Hepatocyte (in vitro differentiated cells): ENCODE results near the gene PRKACA.

ENCODE experiments used
- EZH2 ChIP-seq: fragments of 200-600 bp; sonication (generic); IDR thresholded peaks from 2 replicates; pipeline ENCODE4 v1.6.1; 2016; ENCODE audit warnings: antibody characterized with exemption, mild to moderate bottlenecking, borderline replicate concordance
- EZH2phosphoT487 ChIP-seq: fragments of 200-600 bp; sonication (generic); IDR thresholded peaks from one replicate; pipeline ENCODE4 v1.6.1; 2018; ENCODE audit warnings: antibody characterized with exemption, mild to moderate bottlenecking, low read depth, moderate library complexity; ENCODE audit not compliant: unreplicated experiment, severe bottlenecking
- TF ChIP-seq, protein P1 (sequence below): fragments of 200-600 bp; sonication (generic); IDR thresholded peaks from 2 replicates; pipeline ENCODE4 v1.5.1; 2016; ENCODE audit warnings: antibody characterized with exemption, mild to moderate bottlenecking; ENCODE audit not compliant: poor library complexity

DNA sequence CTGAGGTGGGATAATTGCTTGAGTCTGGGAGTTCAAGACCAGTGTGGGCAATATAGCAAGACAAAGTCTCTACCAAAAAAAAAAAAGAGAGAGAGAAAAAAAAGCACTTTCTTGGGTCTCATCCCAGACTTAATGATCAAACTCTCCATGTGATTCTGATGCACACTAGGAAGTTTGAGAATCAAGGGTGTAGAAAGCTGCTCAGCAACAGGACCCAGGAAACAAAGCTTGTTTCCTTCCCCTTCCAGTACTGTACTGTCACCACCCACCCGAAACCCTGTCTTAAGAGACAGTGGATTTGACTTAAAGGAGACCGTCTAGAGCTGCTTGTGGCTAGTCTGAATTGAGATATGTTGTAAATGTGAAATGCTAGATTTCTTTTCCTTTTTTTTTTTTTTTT is 39.2 kb downstream of the PRKACA start:
- TF ChIP-seq, protein P1, sequence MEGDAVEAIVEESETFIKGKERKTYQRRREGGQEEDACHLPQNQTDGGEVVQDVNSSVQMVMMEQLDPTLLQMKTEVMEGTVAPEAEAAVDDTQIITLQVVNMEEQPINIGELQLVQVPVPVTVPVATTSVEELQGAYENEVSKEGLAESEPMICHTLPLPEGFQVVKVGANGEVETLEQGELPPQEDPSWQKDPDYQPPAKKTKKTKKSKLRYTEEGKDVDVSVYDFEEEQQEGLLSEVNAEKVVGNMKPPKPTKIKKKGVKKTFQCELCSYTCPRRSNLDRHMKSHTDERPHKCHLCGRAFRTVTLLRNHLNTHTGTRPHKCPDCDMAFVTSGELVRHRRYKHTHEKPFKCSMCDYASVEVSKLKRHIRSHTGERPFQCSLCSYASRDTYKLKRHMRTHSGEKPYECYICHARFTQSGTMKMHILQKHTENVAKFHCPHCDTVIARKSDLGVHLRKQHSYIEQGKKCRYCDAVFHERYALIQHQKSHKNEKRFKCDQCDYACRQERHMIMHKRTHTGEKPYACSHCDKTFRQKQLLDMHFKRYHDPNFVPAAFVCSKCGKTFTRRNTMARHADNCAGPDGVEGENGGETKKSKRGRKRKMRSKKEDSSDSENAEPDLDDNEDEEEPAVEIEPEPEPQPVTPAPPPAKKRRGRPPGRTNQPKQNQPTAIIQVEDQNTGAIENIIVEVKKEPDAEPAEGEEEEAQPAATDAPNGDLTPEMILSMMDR, result no peak
- TF ChIP-seq EZH2, result no peak
- no peak for TF ChIP-seq EZH2phosphoT487
